Measurements from ENCODE around the gene SMARCB1. TPM values are rescaled to one million over a fixed set of nuclear protein-coding genes. Genes with fewer than 3 reads are reported as not detected.

SMARCB1 gene
- polyA plus RNA-seq, 4 donors = 29.3 to 87.6 (median 55.2) TPM

- Histone ChIP-seq H3K4me3 (ENCODE audit: low read depth in 1 of 3, low read length in 3 of 3) (no peak overlapping the region), H3K27ac (ENCODE audit: low read depth in 1 of 3, low read length in 2 of 3) (no peak overlapping the region), H3K4me1 (ENCODE audit: control insufficient read depth in 3 of 3, insufficient read depth in 2 of 3, low read depth in 1 of 3, low read length in 2 of 3) (peaks cover 0 to 15% (median 0%) of the 10 kb centered on the region in 3 donors), H3K9me3 (ENCODE audit: control insufficient read depth in 2 of 2, insufficient read depth in 1 of 2, low read depth in 1 of 2, low read length in 1 of 2) (no peaks in the 10 kb centered on the region), H3K36me3 (ENCODE audit: control insufficient read depth in 3 of 3, insufficient read depth in 2 of 3, low read depth in 1 of 3, low read length in 3 of 3) (peaks cover 3 to 62% (median 6%) of the 10 kb centered on the region in 3 donors), H3K27me3 (ENCODE audit: control insufficient read depth in 3 of 3, insufficient read depth in 3 of 3, low read length in 3 of 3) (peaks cover 0 to 3% (median 0%) of the 10 kb centered on the region in 3 donors)
- DNase-seq (no peak), FAIRE-seq (no peak)
- WGBS, 3 donors = 70 to 85% (median 77%) methylated on average over 12 of the region's 12 CpGs
Observed at GRCh38 chr22:23836692-23837495, 50.1 kb downstream of the SMARCB1 start.

GRCh38 chr22:23837496-23837859, 50.7 kb downstream of the SMARCB1 start:
- H3K36me3 ChIP-seq (ENCODE audit: control insufficient read depth in 3 of 3, insufficient read depth in 2 of 3, low read depth in 1 of 3, low read length in 3 of 3) = peaks cover 3 to 56% (median 6%) of the 10 kb centered on the region in 3 donors
- H3K4me3 ChIP-seq (ENCODE audit: low read depth in 1 of 3, low read length in 3 of 3) = no peak overlapping the region
- 83 to 86% (median 85%) methylated on average over 12 of the region's 12 CpGs for WGBS, 3 donors
- FAIRE-seq (no peak), DNase-seq (no peak)
- H3K27ac ChIP-seq (ENCODE audit: low read depth in 1 of 3, low read length in 2 of 3) = no peak overlapping the region
- H3K9me3 ChIP-seq (ENCODE audit: control insufficient read depth in 2 of 2, insufficient read depth in 1 of 2, low read depth in 1 of 2, low read length in 1 of 2) = no peaks in the 10 kb centered on the region
- H3K4me1 ChIP-seq (ENCODE audit: control insufficient read depth in 3 of 3, insufficient read depth in 2 of 3, low read depth in 1 of 3, low read length in 2 of 3) = peaks cover 0 to 15% (median 0%) of the 10 kb centered on the region in 3 donors
- peaks cover 0 to 6% (median 0%) of the 10 kb centered on the region in 3 donors for H3K27me3 ChIP-seq (ENCODE audit: control insufficient read depth in 3 of 3, insufficient read depth in 3 of 3, low read length in 3 of 3)

GRCh38 chr22:23837911-23838680, 51.3 kb downstream of the SMARCB1 start:
- H3K27me3 ChIP-seq (ENCODE audit: control insufficient read depth in 3 of 3, insufficient read depth in 3 of 3, low read length in 3 of 3) = peaks cover 0 to 8% (median 0%) of the 10 kb centered on the region in 3 donors
- H3K4me1 ChIP-seq (ENCODE audit: control insufficient read depth in 3 of 3, insufficient read depth in 2 of 3, low read depth in 1 of 3, low read length in 2 of 3) = peaks cover 0 to 15% (median 0%) of the 10 kb centered on the region in 3 donors
- no peaks in the 10 kb centered on the region for H3K9me3 ChIP-seq (ENCODE audit: control insufficient read depth in 2 of 2, insufficient read depth in 1 of 2, low read depth in 1 of 2, low read length in 1 of 2)
- 25 to 37% (median 32%) methylated on average over 37 to 41 of the region's 41 CpGs for WGBS, 3 donors
- FAIRE-seq = no peak
- H3K4me3 ChIP-seq (ENCODE audit: low read depth in 1 of 3, low read length in 3 of 3) = peak overlapping the region; percentile 35 to 64 (median 58)
- H3K36me3 ChIP-seq (ENCODE audit: control insufficient read depth in 3 of 3, insufficient read depth in 2 of 3, low read depth in 1 of 3, low read length in 3 of 3) = peaks cover 3 to 50% (median 6%) of the 10 kb centered on the region in 3 donors
- H3K27ac ChIP-seq (ENCODE audit: low read depth in 1 of 3, low read length in 2 of 3) = peak overlapping the region in 1 of 3 donors; percentile 48
- no peak for DNase-seq

GRCh38 chr22:23838681-23839468, 52.1 kb downstream of the SMARCB1 start, which contains the start of gene DERL3:
Gene DERL3, minus strand, starts transcription at chr22:23839006. Its CDS starts 19 bp downstream, at chr22:23838987.
- Histone ChIP-seq H3K27me3 (ENCODE audit: control insufficient read depth in 3 of 3, insufficient read depth in 3 of 3, low read length in 3 of 3) (peaks cover 0 to 8% (median 0%) of the 10 kb centered on the region in 3 donors), H3K9me3 (ENCODE audit: control insufficient read depth in 2 of 2, insufficient read depth in 1 of 2, low read depth in 1 of 2, low read length in 1 of 2) (no peaks in the 10 kb centered on the region), H3K4me1 (ENCODE audit: control insufficient read depth in 3 of 3, insufficient read depth in 2 of 3, low read depth in 1 of 3, low read length in 2 of 3) (peaks cover 0 to 15% (median 0%) of the 10 kb centered on the region in 3 donors), H3K27ac (ENCODE audit: low read depth in 1 of 3, low read length in 2 of 3) (peak within 1 kb of the TSS in 1 of 3 donors; percentile 56), H3K4me3 (ENCODE audit: low read depth in 1 of 3, low read length in 3 of 3) (peak within 1 kb of the TSS; percentile 35 to 64 (median 58)), H3K36me3 (ENCODE audit: control insufficient read depth in 3 of 3, insufficient read depth in 2 of 3, low read depth in 1 of 3, low read length in 3 of 3) (peaks cover 3 to 42% (median 4%) of the 10 kb centered on the region in 3 donors)
- DNase-seq (peak; percentile 97 to 99), FAIRE-seq (no peak)
- WGBS, 3 donors = 0 to 2% (median 1%) methylated on average over 55 to 70 of the region's 70 CpGs

GRCh38 chr22:23840026-23840425, 53.3 kb downstream of the SMARCB1 start:
- H3K36me3 ChIP-seq (ENCODE audit: control insufficient read depth in 3 of 3, insufficient read depth in 2 of 3, low read depth in 1 of 3, low read length in 3 of 3) = peaks cover 0 to 31% (median 2%) of the 10 kb centered on the region in 3 donors
- FAIRE-seq (no peak), DNase-seq (no peak)
- WGBS, 3 donors = 82 to 83% (median 82%) methylated on average over 7 of the region's 7 CpGs
- no peaks in the 10 kb centered on the region for H3K9me3 ChIP-seq (ENCODE audit: control insufficient read depth in 2 of 2, insufficient read depth in 1 of 2, low read depth in 1 of 2, low read length in 1 of 2)
- no peak overlapping the region for H3K4me3 ChIP-seq (ENCODE audit: low read depth in 1 of 3, low read length in 3 of 3)
- H3K27me3 ChIP-seq (ENCODE audit: control insufficient read depth in 3 of 3, insufficient read depth in 3 of 3, low read length in 3 of 3) = peaks cover 0 to 8% (median 0%) of the 10 kb centered on the region in 3 donors
- peaks cover 0 to 22% (median 4%) of the 10 kb centered on the region in 3 donors for H3K4me1 ChIP-seq (ENCODE audit: control insufficient read depth in 3 of 3, insufficient read depth in 2 of 3, low read depth in 1 of 3, low read length in 2 of 3)
- no peak overlapping the region for H3K27ac ChIP-seq (ENCODE audit: low read depth in 1 of 3, low read length in 2 of 3)

GRCh38 chr22:23841292-23841691, 54.5 kb downstream of the SMARCB1 start:
- Histone ChIP-seq H3K4me3 (ENCODE audit: low read depth in 1 of 3, low read length in 3 of 3) (no peak overlapping the region), H3K4me1 (ENCODE audit: control insufficient read depth in 3 of 3, insufficient read depth in 2 of 3, low read depth in 1 of 3, low read length in 2 of 3) (peaks cover 0 to 28% (median 4%) of the 10 kb centered on the region in 3 donors), H3K27ac (ENCODE audit: low read depth in 1 of 3, low read length in 2 of 3) (no peak overlapping the region), H3K9me3 (ENCODE audit: control insufficient read depth in 2 of 2, insufficient read depth in 1 of 2, low read depth in 1 of 2, low read length in 1 of 2) (no peaks in the 10 kb centered on the region), H3K36me3 (ENCODE audit: control insufficient read depth in 3 of 3, insufficient read depth in 2 of 3, low read depth in 1 of 3, low read length in 3 of 3) (peaks cover 0 to 18% (median 0%) of the 10 kb centered on the region in 3 donors), H3K27me3 (ENCODE audit: control insufficient read depth in 3 of 3, insufficient read depth in 3 of 3, low read length in 3 of 3) (peaks cover 0 to 8% (median 0%) of the 10 kb centered on the region in 3 donors)
- DNase-seq = no peak
- FAIRE-seq = no peak
- 68 to 78% (median 68%) methylated on average over 5 of the region's 5 CpGs for WGBS, 3 donors

GRCh38 chr22:23841736-23842445, 55.1 kb downstream of the SMARCB1 start:
- Histone ChIP-seq H3K4me1 (ENCODE audit: control insufficient read depth in 3 of 3, insufficient read depth in 2 of 3, low read depth in 1 of 3, low read length in 2 of 3) (peaks cover 0 to 29% (median 4%) of the 10 kb centered on the region in 3 donors), H3K4me3 (ENCODE audit: low read depth in 1 of 3, low read length in 3 of 3) (no peak overlapping the region), H3K9me3 (ENCODE audit: control insufficient read depth in 2 of 2, insufficient read depth in 1 of 2, low read depth in 1 of 2, low read length in 1 of 2) (no peaks in the 10 kb centered on the region), H3K36me3 (ENCODE audit: control insufficient read depth in 3 of 3, insufficient read depth in 2 of 3, low read depth in 1 of 3, low read length in 3 of 3) (peaks cover 0 to 12% (median 0%) of the 10 kb centered on the region in 3 donors), H3K27ac (ENCODE audit: low read depth in 1 of 3, low read length in 2 of 3) (no peak overlapping the region), H3K27me3 (ENCODE audit: control insufficient read depth in 3 of 3, insufficient read depth in 3 of 3, low read length in 3 of 3) (peaks cover 0 to 8% (median 0%) of the 10 kb centered on the region in 3 donors)
- no peak for DNase-seq
- FAIRE-seq = no peak
- 80 to 86% (median 86%) methylated on average over 20 of the region's 20 CpGs for WGBS, 3 donors
